Brain microvascular endothelial cell (primary cell): ENCODE results near the gene WWOX.

Experiments
- DNase-seq: peaks from one replicate; pipeline ENCODE4 v3.0.0-alpha.2; 2020
- H3K27ac ChIP-seq: fragments of 250-450 bp; sonication (Bioruptor Pico); 2 replicates; pipeline ENCODE4 v1.5.1; 2020; ENCODE audit warnings: mild to moderate bottlenecking, moderate library complexity
- H3K27me3 ChIP-seq: fragments of 250-450 bp; sonication (Bioruptor Pico); replicated peaks from 2 replicates; pipeline ENCODE4 v1.5.1; 2020; ENCODE audit warnings: mild to moderate bottlenecking
- H3K36me3 ChIP-seq: fragments of 250-450 bp; sonication (Bioruptor Pico); replicated peaks from 2 replicates; pipeline ENCODE4 v1.5.1; 2020; ENCODE audit warnings: mild to moderate bottlenecking
- H3K4me3 ChIP-seq: 2 replicates; pipeline ENCODE4 v1.5.1; 2011; ENCODE audit warnings: low read depth, mild to moderate bottlenecking, control low read depth, low read length, moderate library complexity
- in situ Hi-C: cut with HindIII; loops from 2 replicates; pipeline ENCODE4 v1.10.0; 2017; ENCODE audit warnings: low sequenced_read_pairs, low pct_ligation_motif_present
- TF ChIP-seq, protein P1 (sequence below): IDR thresholded peaks from 2 replicates; pipeline ENCODE4 v1.5.1; 2011; ENCODE audit warnings: low read depth, mild to moderate bottlenecking, moderate library complexity, low read length, control low read depth, inconsistent platforms; ENCODE audit errors: missing control alignments

WWOX gene

DNA sequence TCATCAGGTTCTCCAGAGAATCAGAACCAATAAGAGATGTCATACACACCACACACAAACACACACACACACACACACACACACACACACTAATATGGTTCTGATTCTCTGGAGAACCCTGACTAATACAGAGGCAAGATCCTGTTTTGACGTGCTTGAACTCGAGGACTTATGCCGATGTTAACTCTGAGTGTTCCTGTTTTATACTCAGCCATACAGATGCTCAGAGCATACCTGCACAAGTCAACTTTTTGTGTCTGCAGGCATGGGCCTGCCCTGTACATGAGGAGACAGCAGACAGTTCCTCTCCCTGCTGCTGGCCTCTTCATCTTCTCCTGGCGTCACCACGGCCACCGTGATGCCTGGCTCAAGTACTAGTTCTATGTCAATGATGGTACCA is 635.9 kb downstream of the WWOX start:
- Histone ChIP-seq H3K4me3 (no peak overlapping the region), H3K27me3 (no peaks in the 10 kb centered on the region), H3K27ac (no peak overlapping the region), H3K36me3 (no peaks in the 10 kb centered on the region)
- in situ Hi-C loops = no loop called here
- no peak for DNase-seq
- TF ChIP-seq, protein P1, sequence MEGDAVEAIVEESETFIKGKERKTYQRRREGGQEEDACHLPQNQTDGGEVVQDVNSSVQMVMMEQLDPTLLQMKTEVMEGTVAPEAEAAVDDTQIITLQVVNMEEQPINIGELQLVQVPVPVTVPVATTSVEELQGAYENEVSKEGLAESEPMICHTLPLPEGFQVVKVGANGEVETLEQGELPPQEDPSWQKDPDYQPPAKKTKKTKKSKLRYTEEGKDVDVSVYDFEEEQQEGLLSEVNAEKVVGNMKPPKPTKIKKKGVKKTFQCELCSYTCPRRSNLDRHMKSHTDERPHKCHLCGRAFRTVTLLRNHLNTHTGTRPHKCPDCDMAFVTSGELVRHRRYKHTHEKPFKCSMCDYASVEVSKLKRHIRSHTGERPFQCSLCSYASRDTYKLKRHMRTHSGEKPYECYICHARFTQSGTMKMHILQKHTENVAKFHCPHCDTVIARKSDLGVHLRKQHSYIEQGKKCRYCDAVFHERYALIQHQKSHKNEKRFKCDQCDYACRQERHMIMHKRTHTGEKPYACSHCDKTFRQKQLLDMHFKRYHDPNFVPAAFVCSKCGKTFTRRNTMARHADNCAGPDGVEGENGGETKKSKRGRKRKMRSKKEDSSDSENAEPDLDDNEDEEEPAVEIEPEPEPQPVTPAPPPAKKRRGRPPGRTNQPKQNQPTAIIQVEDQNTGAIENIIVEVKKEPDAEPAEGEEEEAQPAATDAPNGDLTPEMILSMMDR = no peak

DNA sequence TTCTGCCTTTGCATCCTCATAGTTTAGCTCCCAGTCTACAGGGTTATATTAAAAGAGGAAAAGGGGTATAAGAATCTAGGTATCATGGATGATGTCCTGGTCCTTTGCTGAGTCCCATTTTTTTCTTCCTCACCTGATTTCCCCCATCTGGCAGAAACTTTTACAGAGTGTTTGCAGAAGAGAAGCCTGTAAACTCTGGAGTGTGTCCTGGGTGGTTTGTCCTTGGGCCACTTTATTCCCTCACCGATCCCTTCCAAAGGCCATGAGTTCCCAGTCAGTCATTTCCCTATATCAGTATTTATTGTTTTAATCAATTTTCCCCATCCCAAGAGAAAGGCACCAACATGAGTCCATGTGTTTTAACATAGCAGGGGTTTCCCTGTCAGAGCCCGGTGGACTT is 638.2 kb downstream of the WWOX start:
- H3K36me3 ChIP-seq = no peaks in the 10 kb centered on the region
- TF ChIP-seq, protein P1 = no peak
- no peak overlapping the region for H3K4me3 ChIP-seq
- no peaks in the 10 kb centered on the region for H3K27me3 ChIP-seq
- in situ Hi-C loops = no loop called here
- no peak for DNase-seq
- no peak overlapping the region for H3K27ac ChIP-seq

DNA sequence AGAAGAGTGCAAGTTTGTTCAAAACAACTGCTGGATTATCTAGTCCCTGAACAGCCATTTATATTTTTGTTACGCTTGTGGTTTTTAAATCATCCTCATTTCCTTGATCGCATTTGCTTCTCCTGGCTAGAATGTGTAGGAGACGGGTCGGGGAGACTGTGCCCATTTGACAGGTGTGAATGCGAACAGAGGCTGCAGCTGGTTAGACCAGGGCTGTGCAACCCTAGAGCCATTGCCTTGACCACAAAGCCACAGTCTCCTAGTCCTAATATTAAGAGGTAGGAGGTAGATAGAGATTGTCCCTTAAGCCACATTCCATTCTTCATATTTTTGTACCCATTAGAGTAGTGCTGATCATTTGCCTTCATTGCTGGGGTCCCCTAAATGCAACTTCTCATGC is 639.1 kb downstream of the WWOX start:
- H3K4me3 ChIP-seq = no peak overlapping the region
- in situ Hi-C loops = no loop called here
- H3K36me3 ChIP-seq = no peaks in the 10 kb centered on the region
- no peak overlapping the region for H3K27ac ChIP-seq
- DNase-seq = no peak
- H3K27me3 ChIP-seq = no peaks in the 10 kb centered on the region
- TF ChIP-seq, protein P1 = no peak

DNA sequence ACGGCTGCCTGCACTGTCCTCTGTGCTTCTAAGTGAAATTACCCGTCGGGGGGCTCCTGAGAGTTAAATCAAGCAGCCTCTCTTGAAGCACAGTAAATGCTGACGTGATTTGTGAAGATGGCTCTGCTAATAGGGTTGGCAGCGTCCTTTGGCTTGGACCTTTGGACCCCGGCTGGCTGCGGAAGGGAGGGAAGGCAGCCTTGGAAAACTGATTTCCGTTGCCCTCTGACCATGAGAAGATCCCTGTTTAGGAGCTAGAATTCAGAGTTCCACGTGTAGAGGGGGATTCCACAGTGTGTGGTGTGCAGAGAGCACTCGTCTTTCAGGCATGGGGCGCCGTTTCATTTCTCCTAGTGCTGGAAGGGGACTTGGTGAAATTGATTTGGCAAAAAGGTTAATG is 640.8 kb downstream of the WWOX start:
- H3K36me3 ChIP-seq = no peaks in the 10 kb centered on the region
- no peak overlapping the region for H3K4me3 ChIP-seq
- TF ChIP-seq, protein P1 = no peak
- no peak for DNase-seq
- H3K27ac ChIP-seq = no peak overlapping the region
- in situ Hi-C loops = no loop called here
- no peaks in the 10 kb centered on the region for H3K27me3 ChIP-seq

DNA sequence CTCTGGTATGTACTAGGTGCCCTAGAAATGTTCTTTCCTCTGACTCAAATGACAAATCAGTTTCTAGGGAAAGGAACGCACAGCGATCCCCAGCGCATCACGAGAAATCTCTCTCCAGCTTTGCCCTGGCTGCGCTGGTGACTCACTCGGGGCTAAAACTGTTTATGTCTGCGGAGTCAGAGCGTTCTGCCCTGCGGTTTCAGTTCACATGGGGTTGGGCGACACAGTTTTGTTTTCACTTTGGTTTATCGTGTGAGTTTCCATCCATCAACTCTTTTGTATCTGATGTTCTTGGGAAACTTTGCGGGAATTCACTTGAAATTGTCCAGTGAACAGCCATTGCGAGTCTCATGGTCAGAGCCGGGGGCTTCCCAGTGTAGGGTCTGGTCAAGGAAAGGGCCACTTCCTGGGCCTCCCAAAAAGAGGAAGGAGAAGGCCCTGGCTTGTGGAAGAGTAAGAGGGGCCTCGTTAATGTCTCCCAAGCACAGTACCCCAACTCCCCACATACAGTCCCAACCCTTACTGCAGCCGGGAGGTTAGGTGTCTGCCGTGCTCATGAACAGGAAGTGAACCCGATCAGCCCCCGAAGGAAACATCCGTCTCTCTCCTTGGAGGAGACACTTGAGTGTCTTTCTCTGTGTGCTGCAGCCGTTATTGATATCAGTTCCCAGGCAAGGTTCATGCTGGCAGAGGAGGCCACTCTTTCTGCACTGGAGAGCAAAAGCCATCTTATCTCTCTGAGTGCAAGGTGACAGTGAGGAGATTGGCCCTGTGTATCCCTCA is 643.2 kb downstream of the WWOX start:
- peak; percentile 47 for DNase-seq
- no peaks in the 10 kb centered on the region for H3K27me3 ChIP-seq
- H3K4me3 ChIP-seq = no peak overlapping the region
- peak overlapping the region; percentile 47 for H3K27ac ChIP-seq
- H3K36me3 ChIP-seq = no peaks in the 10 kb centered on the region
- in situ Hi-C loops = no loop called here
- TF ChIP-seq, protein P1 = no peak

DNA sequence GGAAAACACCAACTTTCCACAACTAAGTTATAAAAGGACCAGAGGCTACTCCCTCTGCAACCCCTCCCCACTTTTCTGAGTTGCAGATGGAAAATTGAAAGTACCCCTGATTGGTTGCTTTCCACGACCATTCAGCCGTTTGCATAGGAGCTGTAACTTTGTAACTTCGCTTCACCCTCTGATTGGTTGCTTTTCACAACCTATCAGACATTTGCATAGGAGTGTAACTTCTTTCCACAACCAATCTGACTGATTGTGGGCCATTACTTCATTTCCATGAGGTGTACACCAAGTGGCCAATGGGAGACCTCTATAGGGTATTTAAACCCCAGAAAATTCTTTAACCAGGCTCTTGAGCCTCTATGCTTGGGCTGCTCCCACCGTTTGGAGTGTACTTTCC is 644.1 kb downstream of the WWOX start:
- in situ Hi-C loops = no loop called here
- TF ChIP-seq, protein P1 = no peak
- no peak for DNase-seq
- H3K4me3 ChIP-seq = no peak overlapping the region
- H3K27me3 ChIP-seq = no peaks in the 10 kb centered on the region
- H3K27ac ChIP-seq = no peak overlapping the region
- H3K36me3 ChIP-seq = no peaks in the 10 kb centered on the region
